ENCODE data around the gene ACTR2.
"Not testable (repeated sequence)": the region's sequence is repeated elsewhere in the genome, so short reads cannot be mapped to it uniquely, and the experiment has no call there.

Gene ACTR2

GRCh38 chr2:65313126-65313953 is 85.7 kb downstream of the ACTR2 start:
- DNase-seq (ENCODE audit: low read depth in 2 of 2): no peak

- DNase-seq (ENCODE audit: low read depth in 2 of 2): no peak
Measured at GRCh38 chr2:65313954-65314256, 86.3 kb downstream of the ACTR2 start.

- no peak for DNase-seq (ENCODE audit: low read depth in 2 of 2)
Measured at GRCh38 chr2:65314801-65315441, 87.3 kb downstream of the ACTR2 start.

GRCh38 chr2:65316072-65316471 is 88.4 kb downstream of the ACTR2 start:
- no peak for DNase-seq (ENCODE audit: low read depth in 2 of 2)

- DNase-seq (ENCODE audit: low read depth in 2 of 2): not testable (repeated sequence)
Measured at GRCh38 chr2:65317351-65317750, 89.7 kb downstream of the ACTR2 start.

GRCh38 chr2:65317841-65318240 is 90.2 kb downstream of the ACTR2 start:
- no peak for DNase-seq (ENCODE audit: low read depth in 2 of 2)

GRCh38 chr2:65319072-65319673 is 91.5 kb downstream of the ACTR2 start:
- no peak for DNase-seq (ENCODE audit: low read depth in 2 of 2)

- DNase-seq (ENCODE audit: low read depth in 2 of 2): no peak
Measured at GRCh38 chr2:65319674-65320041, 92.0 kb downstream of the ACTR2 start.

GRCh38 chr2:65320042-65320725 is 92.6 kb downstream of the ACTR2 start:
- DNase-seq (ENCODE audit: low read depth in 2 of 2): no peak
